ENCODE measurements around the gene EVX1. TPM values are rescaled to one million over a fixed set of nuclear protein-coding genes. Genes with fewer than 3 reads are reported as not detected.
A peak's percentile ranks its signal among the peaks of the same experiment; 100 is the strongest.

The EVX1 gene
- total and polyA plus RNA-seq, 2 experiments from 2014 or later: 0.95 to 1.1 TPM

GRCh38 chr7:27200761-27201579 lies 41.6 kb upstream of the EVX1 start:
- no peak overlapping the region for H2AFZ ChIP-seq
- H3K9me3 ChIP-seq (ENCODE audit: low read depth): no peaks in the 10 kb centered on the region
- TF ChIP-seq, protein P1, sequence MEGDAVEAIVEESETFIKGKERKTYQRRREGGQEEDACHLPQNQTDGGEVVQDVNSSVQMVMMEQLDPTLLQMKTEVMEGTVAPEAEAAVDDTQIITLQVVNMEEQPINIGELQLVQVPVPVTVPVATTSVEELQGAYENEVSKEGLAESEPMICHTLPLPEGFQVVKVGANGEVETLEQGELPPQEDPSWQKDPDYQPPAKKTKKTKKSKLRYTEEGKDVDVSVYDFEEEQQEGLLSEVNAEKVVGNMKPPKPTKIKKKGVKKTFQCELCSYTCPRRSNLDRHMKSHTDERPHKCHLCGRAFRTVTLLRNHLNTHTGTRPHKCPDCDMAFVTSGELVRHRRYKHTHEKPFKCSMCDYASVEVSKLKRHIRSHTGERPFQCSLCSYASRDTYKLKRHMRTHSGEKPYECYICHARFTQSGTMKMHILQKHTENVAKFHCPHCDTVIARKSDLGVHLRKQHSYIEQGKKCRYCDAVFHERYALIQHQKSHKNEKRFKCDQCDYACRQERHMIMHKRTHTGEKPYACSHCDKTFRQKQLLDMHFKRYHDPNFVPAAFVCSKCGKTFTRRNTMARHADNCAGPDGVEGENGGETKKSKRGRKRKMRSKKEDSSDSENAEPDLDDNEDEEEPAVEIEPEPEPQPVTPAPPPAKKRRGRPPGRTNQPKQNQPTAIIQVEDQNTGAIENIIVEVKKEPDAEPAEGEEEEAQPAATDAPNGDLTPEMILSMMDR (IDR thresholded peaks at IDR 0.05; ENCODE audit: poor library complexity): no peak
- TF ChIP-seq EZH2 (IDR thresholded peaks at IDR 0.05; ENCODE audit: borderline replicate concordance): no peak
- no peak for TF ChIP-seq EZH2phosphoT487 (IDR thresholded peaks at IDR 0.05; ENCODE audit: low read depth, severe bottlenecking, unreplicated experiment)
- peak overlapping the region; percentile 57 for H3K4me3 ChIP-seq
- 13% methylated on average over 14 of the region's 14 CpGs for WGBS (ENCODE audit: low lambda C conversion rate, missing lambda C conversion rate)
- peaks cover 22% of the 10 kb centered on the region for H4K20me1 ChIP-seq (ENCODE audit: insufficient read depth, poor library complexity, severe bottlenecking)
- no peak for DNase-seq (ENCODE audit: low spot score)
- H3K79me2 ChIP-seq: peaks cover 80% of the 10 kb centered on the region
- H3K4me1 ChIP-seq (ENCODE audit: insufficient read depth): peaks cover 4% of the 10 kb centered on the region
- H3K27ac ChIP-seq: peak overlapping the region; percentile 82
- no peaks in the 10 kb centered on the region for H3K36me3 ChIP-seq (replicated peaks; ENCODE audit: insufficient read depth, low read depth)
- no peaks in the 10 kb centered on the region for H3K9me2 ChIP-seq (replicated peaks; ENCODE audit: insufficient read depth)
- peak overlapping the region; percentile 90 for H3K4me2 ChIP-seq
- peaks cover 82% of the 10 kb centered on the region for H3K27me3 ChIP-seq

GRCh38 chr7:27201580-27202017 lies 41.0 kb upstream of the EVX1 start:
- H3K9me2 ChIP-seq (replicated peaks; ENCODE audit: insufficient read depth): no peaks in the 10 kb centered on the region
- H3K27me3 ChIP-seq: peaks cover 89% of the 10 kb centered on the region
- 16% methylated on average over 4 of the region's 4 CpGs for WGBS (ENCODE audit: low lambda C conversion rate, missing lambda C conversion rate)
- peaks cover 19% of the 10 kb centered on the region for H4K20me1 ChIP-seq (ENCODE audit: insufficient read depth, poor library complexity, severe bottlenecking)
- no peak for DNase-seq (ENCODE audit: low spot score)
- H2AFZ ChIP-seq: no peak overlapping the region
- H3K4me2 ChIP-seq: peak overlapping the region; percentile 90
- no peaks in the 10 kb centered on the region for H3K9me3 ChIP-seq (ENCODE audit: low read depth)
- TF ChIP-seq, protein P1 (IDR thresholded peaks at IDR 0.05; ENCODE audit: poor library complexity): no peak
- TF ChIP-seq EZH2 (IDR thresholded peaks at IDR 0.05; ENCODE audit: borderline replicate concordance) (no peak), EZH2phosphoT487 (IDR thresholded peaks at IDR 0.05; ENCODE audit: low read depth, severe bottlenecking, unreplicated experiment) (no peak)
- peak overlapping the region; percentile 82 for H3K27ac ChIP-seq
- H3K4me3 ChIP-seq: peak overlapping the region; percentile 57
- H3K36me3 ChIP-seq (replicated peaks; ENCODE audit: insufficient read depth, low read depth): no peaks in the 10 kb centered on the region
- peaks cover 4% of the 10 kb centered on the region for H3K4me1 ChIP-seq (ENCODE audit: insufficient read depth)
- H3K79me2 ChIP-seq: peaks cover 81% of the 10 kb centered on the region

- H3K4me3 ChIP-seq: peak overlapping the region; percentile 57
- peak; percentile 30 for TF ChIP-seq EZH2 (IDR thresholded peaks at IDR 0.05; ENCODE audit: borderline replicate concordance)
- TF ChIP-seq, protein P1 (IDR thresholded peaks at IDR 0.05; ENCODE audit: poor library complexity): no peak
- TF ChIP-seq EZH2phosphoT487 (IDR thresholded peaks at IDR 0.05; ENCODE audit: low read depth, severe bottlenecking, unreplicated experiment): no peak
- H3K4me1 ChIP-seq (ENCODE audit: insufficient read depth): peaks cover 4% of the 10 kb centered on the region
- no peaks in the 10 kb centered on the region for H3K9me2 ChIP-seq (replicated peaks; ENCODE audit: insufficient read depth)
- WGBS (ENCODE audit: low lambda C conversion rate, missing lambda C conversion rate): 18% methylated on average over 28 of the region's 30 CpGs
- DNase-seq (ENCODE audit: low spot score): no peak
- H3K36me3 ChIP-seq (replicated peaks; ENCODE audit: insufficient read depth, low read depth): no peaks in the 10 kb centered on the region
- peaks cover 78% of the 10 kb centered on the region for H3K79me2 ChIP-seq
- no peaks in the 10 kb centered on the region for H3K9me3 ChIP-seq (ENCODE audit: low read depth)
- H3K27ac ChIP-seq: peak overlapping the region; percentile 82
- peak overlapping the region; percentile 90 for H3K4me2 ChIP-seq
- no peak overlapping the region for H2AFZ ChIP-seq
- peaks cover 91% of the 10 kb centered on the region for H3K27me3 ChIP-seq
- H4K20me1 ChIP-seq (ENCODE audit: insufficient read depth, poor library complexity, severe bottlenecking): peaks cover 12% of the 10 kb centered on the region
These were observed 40.4 kb upstream of the EVX1 start for GRCh38 chr7:27202018-27202861.
